ENCODE measurements around the gene ZNF107. TPM values are rescaled to one million over a fixed set of nuclear protein-coding genes. Genes with fewer than 3 reads are reported as not detected.
A peak's percentile ranks its signal among the peaks of the same experiment; 100 is the strongest.

Gene ZNF107
- total and polyA plus RNA-seq, 2 of the 13 experiments (the other 11 are each of a cell fraction or from before 2014, with no cell fraction given): 2.5 to 5.4 TPM

- TF ChIP-seq PATZ1 (CRISPR knock-in tag; IDR thresholded peaks at IDR 0.05) (peak; percentile 24; the same call in 1 of the 2 replicates), HOXA7 (CRISPR knock-in tag; IDR thresholded peaks at IDR 0.05) (no peak), POLR2G (IDR thresholded peaks at IDR 0.05; ENCODE audit: low read depth, low read length) (peak; percentile 71), ZNF274 (CRISPR knock-in tag; IDR thresholded peaks at IDR 0.05) (peak; percentile 87), ZNF574 (CRISPR knock-in tag; IDR thresholded peaks at IDR 0.05) (peak; percentile 38; the same call in 1 of the 2 replicates), CEBPB (IDR thresholded peaks at IDR 0.05; ENCODE audit: borderline replicate concordance, low read depth, low read length) (no peak), MAF1 (CRISPR knock-in tag; IDR thresholded peaks at IDR 0.05; ENCODE audit: borderline replicate concordance) (0 out of 2 replicates have a peak, but pooled peaks have one; percentile 15), ZNF230 (CRISPR knock-in tag; IDR thresholded peaks at IDR 0.05) (no peak), HDAC1 (CRISPR knock-in tag; IDR thresholded peaks at IDR 0.05) (peak; percentile 92), GPN1 (CRISPR knock-in tag; IDR thresholded peaks at IDR 0.05; ENCODE audit: borderline replicate concordance) (no peak), ZNF160 (CRISPR knock-in tag; IDR thresholded peaks at IDR 0.05) (no peak), ZNF282 (IDR thresholded peaks at IDR 0.05; ENCODE audit: partially characterized antibody) (no peak), HMG20A (CRISPR knock-in tag; IDR thresholded peaks at IDR 0.05; ENCODE audit: borderline replicate concordance) (no peak), LRRFIP1 (CRISPR knock-in tag; conservative IDR thresholded peaks at IDR 0.05) (no peak), DZIP1 (CRISPR knock-in tag; IDR thresholded peaks at IDR 0.05) (no peak), ZEB1 (IDR thresholded peaks at IDR 0.05; ENCODE audit: insufficient replicate concordance, low read depth) (no peak), SMAD9 (CRISPR knock-in tag; IDR thresholded peaks at IDR 0.05) (no peak), SIN3A (IDR thresholded peaks at IDR 0.05; ENCODE audit: borderline replicate concordance, low read depth, low read length) (peak; percentile 90; the same call in 1 of the 2 replicates)
Measured at GRCh38 chr7:64665980-64666662, at the start of gene ZNF107 (continued).
